Skeletal muscle satellite cell (primary cell): ENCODE measurements around the gene COQ8A.
"Not testable (repeated sequence)": the region's sequence is repeated elsewhere in the genome, so short reads cannot be mapped to it uniquely, and the experiment has no call there.

Source experiments
- H3K27me3 ChIP-seq: 2 replicates; pipeline ENCODE4 v1.7.0; 2013; ENCODE audit warnings: low read length; ENCODE audit not compliant: control insufficient read depth, insufficient read depth
- H3K36me3 ChIP-seq: 2 replicates; pipeline ENCODE4 v1.7.0; 2013; ENCODE audit warnings: mild to moderate bottlenecking, control low read depth, low read length; ENCODE audit not compliant: insufficient read depth
- H3K4me1 ChIP-seq: 2 replicates; pipeline ENCODE4 v1.7.0; 2013; ENCODE audit warnings: low read length; ENCODE audit not compliant: control insufficient read depth, insufficient read depth
- H3K4me2 ChIP-seq: 2 replicates; pipeline ENCODE4 v1.7.0; 2013; ENCODE audit warnings: mild to moderate bottlenecking, low read length
- H3K4me3 ChIP-seq: 2 replicates; pipeline ENCODE4 v1.7.0; 2013; ENCODE audit warnings: low read length
- H3K9ac ChIP-seq: 2 replicates; pipeline ENCODE4 v1.7.0; 2013; ENCODE audit warnings: mild to moderate bottlenecking, low read depth, low read length, moderate library complexity
- H3K9me3 ChIP-seq: replicated peaks from 2 replicates; pipeline ENCODE4 v1.7.0; 2013; ENCODE audit warnings: mild to moderate bottlenecking, control low read depth, low read length

Gene COQ8A

DNA sequence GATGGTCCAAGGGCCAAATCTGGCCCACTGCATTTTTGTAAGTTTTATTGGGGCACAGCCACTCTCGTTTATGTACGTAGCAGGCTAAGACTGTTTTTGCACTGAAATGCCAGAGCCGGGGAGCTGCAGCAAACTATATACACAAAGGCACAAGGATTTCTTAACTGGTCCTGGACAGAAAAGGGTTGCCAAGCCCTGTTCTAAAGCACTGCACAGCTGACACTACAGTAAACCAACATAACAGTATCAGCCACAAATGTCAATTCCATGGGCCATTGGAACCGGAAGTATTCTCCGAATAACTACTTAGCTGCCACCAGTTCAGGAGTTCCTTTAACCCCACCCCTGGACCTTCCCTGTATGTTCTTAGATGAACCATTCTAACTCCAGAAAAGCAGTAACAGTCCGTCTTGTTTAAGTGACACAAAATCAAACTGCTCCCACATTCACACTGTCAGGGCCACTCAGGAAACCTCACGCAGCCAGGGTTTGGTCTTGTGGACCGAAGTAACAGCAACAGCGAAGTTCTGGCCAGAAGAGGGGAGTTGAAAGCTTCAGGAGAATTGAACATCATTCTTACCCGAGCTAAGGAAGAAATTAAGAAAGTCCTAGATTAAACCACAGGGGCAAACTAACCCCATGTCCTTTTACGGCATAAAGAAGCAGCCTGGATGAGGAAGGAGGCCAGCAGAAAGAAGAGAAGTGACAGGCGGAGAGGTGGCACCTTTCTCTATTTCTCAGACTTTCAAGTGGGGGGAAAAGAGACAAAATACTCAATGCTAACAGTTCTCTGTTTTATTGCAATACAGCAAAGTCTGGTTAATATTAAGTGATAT lies 49.2 kb downstream of the COQ8A start:
- no peak overlapping the region for H3K4me3 ChIP-seq
- H3K36me3 ChIP-seq: peaks cover 22% of the 10 kb centered on the region
- H3K4me1 ChIP-seq: peaks cover 11% of the 10 kb centered on the region
- H3K4me2 ChIP-seq: no peak overlapping the region
- no peaks in the 10 kb centered on the region for H3K9me3 ChIP-seq
- no peak overlapping the region for H3K9ac ChIP-seq
- H3K27me3 ChIP-seq: no peaks in the 10 kb centered on the region

DNA sequence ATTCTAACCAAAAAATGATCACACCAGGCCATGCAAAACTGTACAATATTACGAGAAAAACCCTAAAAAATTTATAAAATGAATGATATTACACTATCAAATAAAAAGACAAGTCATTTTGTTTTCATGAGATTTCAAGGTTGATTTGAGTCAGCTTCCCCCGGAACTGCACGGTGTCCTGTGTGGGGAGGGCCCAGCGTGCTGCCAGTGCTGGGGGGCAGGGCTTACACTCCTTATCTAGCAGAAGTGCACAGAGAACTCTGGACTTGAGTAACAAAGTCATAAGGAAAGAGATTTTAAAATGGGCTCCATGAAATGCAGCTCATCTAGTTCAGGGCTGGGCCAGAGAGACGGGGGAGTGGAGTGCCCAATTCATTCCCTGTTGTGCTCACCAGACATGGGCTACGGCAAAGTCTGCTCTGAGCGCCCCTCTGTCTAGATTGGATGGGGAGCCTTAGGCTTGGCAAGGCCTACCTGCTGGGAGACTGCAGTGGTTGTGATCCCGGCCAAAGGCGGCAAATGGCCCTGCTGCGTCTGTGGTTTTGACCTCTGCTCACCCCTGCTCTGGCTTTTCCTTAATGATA lies 50.1 kb downstream of the COQ8A start:
- peaks cover 11% of the 10 kb centered on the region for H3K4me1 ChIP-seq
- H3K36me3 ChIP-seq: peaks cover 26% of the 10 kb centered on the region
- H3K27me3 ChIP-seq: no peaks in the 10 kb centered on the region
- no peak overlapping the region for H3K4me3 ChIP-seq
- H3K9ac ChIP-seq: no peak overlapping the region
- peak overlapping the region; percentile 3 for H3K4me2 ChIP-seq
- no peaks in the 10 kb centered on the region for H3K9me3 ChIP-seq

DNA sequence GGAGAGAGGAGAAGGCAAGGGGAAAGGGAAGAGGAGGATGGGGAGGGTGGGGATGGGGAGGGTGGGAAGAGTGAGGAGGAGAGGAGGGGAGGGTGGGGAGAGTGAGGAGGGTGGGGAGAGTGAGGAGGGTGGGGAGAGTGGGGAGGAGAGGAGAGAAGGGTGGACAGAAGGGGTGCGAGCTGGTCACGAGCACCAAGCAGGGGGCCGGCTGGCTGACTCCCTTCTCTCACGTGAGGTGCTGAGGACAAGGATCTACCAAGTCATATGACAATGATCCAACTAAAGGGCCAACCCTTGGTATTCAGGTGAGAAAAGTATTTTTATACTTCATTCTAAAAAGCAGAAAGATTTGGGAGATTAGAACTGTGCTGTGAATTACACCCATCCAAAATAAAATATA lies 51.8 kb downstream of the COQ8A start:
- no peak overlapping the region for H3K4me2 ChIP-seq
- H3K4me3 ChIP-seq: no peak overlapping the region
- H3K9me3 ChIP-seq: no peaks in the 10 kb centered on the region
- H3K4me1 ChIP-seq: peaks cover 11% of the 10 kb centered on the region
- peaks cover 20% of the 10 kb centered on the region for H3K36me3 ChIP-seq
- H3K9ac ChIP-seq: no peak overlapping the region
- no peaks in the 10 kb centered on the region for H3K27me3 ChIP-seq

DNA sequence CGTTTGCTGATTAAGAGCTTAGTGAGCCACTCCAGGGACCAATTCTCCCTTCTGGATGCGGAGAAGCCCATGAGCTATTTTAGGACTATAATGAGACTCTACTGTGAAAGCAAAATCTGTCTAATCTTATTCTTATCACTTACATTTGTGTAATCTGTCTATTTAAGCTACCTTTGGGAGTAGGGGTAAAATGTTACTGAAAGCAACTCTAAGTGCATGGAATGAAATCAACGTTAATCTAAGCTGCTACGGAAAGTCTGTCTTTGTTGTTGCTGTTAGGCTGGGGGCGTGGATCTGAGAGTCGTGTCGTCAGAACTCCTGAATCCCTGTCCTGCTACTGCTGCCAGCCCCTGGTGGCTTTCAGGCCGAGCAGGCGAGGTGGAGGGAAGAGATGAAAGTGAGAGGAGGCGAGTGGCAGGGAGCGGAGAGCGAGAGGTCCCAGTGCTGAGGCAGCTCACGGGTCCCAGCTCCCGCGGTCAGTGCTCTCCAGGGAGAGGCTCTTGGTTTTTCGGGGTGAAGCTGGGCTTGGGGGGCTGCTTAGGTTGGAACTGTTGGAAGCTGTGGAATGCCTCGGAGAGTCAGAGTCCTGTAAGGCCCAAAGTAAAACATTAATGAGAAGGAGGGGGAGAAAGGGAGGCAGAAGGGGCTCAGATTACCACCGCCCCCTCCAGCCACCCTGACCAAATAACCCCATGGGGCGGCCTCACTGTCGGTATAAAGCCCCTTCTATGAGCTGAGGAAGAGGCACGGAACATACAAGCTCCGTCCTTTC lies 53.9 kb downstream of the COQ8A start:
- Histone ChIP-seq H3K27me3 (no peaks in the 10 kb centered on the region), H3K9ac (no peak overlapping the region), H3K36me3 (peaks cover 15% of the 10 kb centered on the region), H3K9me3 (no peaks in the 10 kb centered on the region), H3K4me1 (peaks cover 11% of the 10 kb centered on the region), H3K4me3 (no peak overlapping the region), H3K4me2 (no peak overlapping the region)

DNA sequence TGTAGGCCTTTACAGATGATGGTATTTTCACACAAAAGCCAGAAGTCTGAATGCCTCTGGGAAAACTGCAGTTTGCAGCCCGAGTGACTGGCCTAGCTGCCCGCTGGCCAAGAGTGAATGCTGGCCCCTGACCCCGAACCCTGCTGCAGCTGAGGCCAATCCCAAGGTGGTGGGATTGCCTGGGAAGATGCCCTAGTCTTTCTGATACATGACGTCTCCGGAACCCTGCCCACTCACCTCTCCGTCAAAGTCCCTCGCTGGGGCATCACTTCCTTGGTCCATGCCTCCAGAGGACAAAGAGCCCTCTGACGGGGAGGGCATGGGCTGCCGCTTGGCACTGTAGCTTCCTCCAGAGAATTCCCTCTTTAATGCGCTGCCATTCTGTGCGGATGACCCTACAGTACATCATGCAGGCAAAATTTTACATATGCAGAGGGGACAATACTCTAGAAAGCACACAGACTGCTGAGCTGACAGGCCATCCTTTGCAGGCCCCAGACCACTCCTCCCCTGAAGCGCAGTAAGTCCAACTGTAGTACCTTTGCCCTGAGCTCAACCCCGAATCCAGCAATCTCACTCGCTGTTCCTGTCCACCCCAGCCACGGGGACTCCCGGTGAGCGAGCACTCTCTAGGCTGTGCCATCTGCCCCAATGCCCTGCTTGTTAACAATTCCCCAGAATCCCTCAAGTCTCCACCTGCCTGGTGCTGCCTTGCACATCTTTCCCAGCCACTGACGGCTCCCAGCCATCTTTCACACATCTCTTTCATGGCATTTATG lies 54.7 kb downstream of the COQ8A start:
- no peaks in the 10 kb centered on the region for H3K9me3 ChIP-seq
- H3K4me1 ChIP-seq: peaks cover 10% of the 10 kb centered on the region
- peaks cover 15% of the 10 kb centered on the region for H3K36me3 ChIP-seq
- H3K9ac ChIP-seq: no peak overlapping the region
- no peak overlapping the region for H3K4me3 ChIP-seq
- H3K4me2 ChIP-seq: no peak overlapping the region
- no peaks in the 10 kb centered on the region for H3K27me3 ChIP-seq

DNA sequence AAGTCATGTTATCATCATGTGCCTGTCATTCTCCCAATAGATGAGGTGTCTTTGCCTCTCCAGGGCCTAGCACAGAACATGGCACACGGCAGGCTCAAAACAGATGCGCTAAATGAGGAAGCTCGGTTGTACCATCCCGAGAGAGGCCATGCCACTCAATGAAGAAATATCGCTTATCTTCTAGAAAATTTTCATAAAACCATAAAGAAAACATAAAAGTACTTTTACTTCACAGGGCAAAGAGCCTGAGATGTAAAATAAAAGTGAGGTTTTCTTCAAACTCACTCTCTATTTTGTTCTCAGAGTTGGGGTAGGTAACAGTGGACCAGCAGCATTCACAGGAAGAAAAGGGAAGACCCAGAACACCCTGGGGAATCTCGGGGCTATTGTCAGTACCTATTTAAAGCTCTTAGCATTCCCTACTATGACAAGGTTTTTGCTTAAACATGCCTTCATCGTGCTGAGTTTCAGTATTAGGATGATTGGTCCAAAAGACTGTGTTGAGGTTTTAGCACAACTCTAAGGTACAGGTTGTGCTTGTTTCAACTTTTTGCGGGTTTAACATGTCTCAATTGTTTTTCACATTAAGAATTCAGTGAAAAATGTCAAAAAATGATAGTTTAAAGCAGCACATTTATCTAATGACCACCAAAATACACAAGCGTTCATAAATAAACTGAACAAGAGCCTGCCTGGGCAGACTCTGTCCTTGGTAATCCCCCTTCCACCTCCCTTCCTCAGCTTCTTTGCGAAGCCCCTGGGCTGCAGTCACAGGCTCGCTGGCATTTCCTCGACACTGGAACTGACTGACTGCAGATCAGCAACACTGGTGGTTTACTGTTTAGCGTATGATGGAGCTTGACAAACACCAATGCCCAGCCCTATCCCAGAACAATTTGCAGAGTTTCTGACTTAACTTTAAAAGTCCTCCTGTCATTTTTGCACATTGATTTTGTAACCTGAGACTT lies 55.6 kb downstream of the COQ8A start:
- Histone ChIP-seq H3K4me1 (peaks cover under 1% of the 10 kb centered on the region), H3K4me3 (no peak overlapping the region), H3K4me2 (no peak overlapping the region), H3K9me3 (no peaks in the 10 kb centered on the region), H3K27me3 (no peaks in the 10 kb centered on the region), H3K36me3 (peaks cover 16% of the 10 kb centered on the region), H3K9ac (no peak overlapping the region)

DNA sequence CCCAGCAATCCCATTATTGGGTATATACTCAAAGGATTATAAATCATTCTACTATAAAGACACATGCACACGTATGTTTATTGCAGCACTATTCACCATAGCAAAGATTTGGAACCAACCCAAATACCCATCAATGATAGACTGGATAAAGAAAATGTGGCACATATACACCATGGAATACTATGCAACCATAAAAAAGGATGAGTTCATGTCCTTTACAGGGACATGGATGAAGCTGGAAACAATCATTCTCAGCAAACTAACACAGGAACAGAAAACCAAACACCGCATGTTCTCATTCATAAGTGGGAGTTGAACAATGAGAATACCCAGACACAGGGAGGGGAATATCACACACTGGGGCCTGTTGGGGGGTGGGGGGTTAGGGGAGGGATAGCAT lies 59.5 kb downstream of the COQ8A start:
- not testable (repeated sequence) for H3K4me3 ChIP-seq, H3K9me3 ChIP-seq, H3K4me1 ChIP-seq, H3K27me3 ChIP-seq, H3K4me2 ChIP-seq, H3K9ac ChIP-seq
- peaks cover 33% of the 10 kb centered on the region for H3K36me3 ChIP-seq

DNA sequence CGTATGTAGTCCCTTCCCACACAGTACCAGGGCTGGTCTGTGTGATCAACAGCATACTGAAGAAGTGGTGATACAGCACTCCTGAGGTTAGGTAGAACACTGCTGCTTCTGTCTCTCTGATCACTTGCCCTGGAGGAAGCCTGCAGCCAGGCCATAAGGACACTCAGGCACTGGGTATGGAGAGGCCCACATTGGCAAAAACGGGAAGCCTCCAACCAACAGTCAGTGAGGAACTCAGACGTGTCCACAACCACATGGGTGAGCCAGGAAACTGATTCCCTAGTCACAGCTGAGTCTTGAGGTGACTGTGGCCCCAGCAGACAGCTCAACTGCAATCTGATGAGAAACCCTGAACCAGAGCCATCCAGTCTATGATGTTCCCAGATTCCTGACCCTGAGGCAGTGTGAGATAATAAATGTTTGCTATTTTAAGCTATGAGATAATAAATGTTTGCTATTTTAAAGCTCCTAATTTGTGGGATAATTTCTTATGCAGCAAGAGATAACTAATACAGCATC lies 62.5 kb downstream of the COQ8A start:
- no peak overlapping the region for H3K4me3 ChIP-seq

DNA sequence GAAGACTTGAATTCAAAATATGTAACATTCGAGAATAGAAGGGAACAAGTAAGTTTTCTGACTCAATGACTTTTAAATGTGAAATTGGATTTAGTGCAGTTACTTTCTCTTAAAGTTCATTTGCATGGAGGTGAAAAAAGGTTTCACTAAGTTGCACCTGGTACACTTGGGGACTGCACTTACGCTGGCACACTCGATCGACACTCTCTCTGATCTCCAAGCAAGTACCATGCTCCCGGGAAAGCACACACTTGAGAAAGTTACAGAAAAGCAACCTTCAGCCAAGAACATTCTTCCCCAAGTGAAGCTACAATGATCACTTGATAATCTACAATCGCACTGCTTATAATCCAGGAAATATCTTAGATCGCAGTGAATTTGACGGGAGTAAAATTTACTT lies 63.1 kb downstream of the COQ8A start:
- no peak overlapping the region for H3K4me2 ChIP-seq
- H3K36me3 ChIP-seq: peaks cover 39% of the 10 kb centered on the region
- no peak overlapping the region for H3K9ac ChIP-seq
- no peaks in the 10 kb centered on the region for H3K4me1 ChIP-seq
- H3K27me3 ChIP-seq: no peaks in the 10 kb centered on the region
- H3K9me3 ChIP-seq: no peaks in the 10 kb centered on the region
- H3K4me3 ChIP-seq: no peak overlapping the region

More for the DNA sequence above, 62.5 kb downstream of the COQ8A start:
- Histone ChIP-seq H3K9ac (no peak overlapping the region), H3K27me3 (no peaks in the 10 kb centered on the region), H3K4me1 (no peaks in the 10 kb centered on the region), H3K9me3 (no peaks in the 10 kb centered on the region), H3K36me3 (peaks cover 39% of the 10 kb centered on the region), H3K4me2 (no peak overlapping the region)

DNA sequence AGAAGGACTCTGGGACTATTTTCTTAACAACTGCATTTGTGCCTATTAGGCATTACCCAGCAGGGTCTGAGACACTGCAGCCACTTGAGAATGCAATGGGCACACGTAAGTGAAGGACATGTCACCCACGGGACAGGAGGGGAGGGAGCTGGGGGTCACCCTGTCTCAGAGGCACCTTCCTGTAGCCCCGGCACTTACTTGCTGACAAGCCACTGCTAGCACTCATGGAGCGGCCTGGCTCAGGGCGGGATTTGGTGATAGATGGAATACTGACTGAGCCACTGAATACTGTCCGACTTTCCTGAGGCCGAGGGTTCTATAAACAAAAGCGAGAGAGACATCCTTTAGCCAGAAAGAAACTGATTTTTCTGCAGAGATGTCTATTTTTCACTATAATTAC lies 64.7 kb downstream of the COQ8A start:
- H3K9me3 ChIP-seq: no peaks in the 10 kb centered on the region
- peaks cover 39% of the 10 kb centered on the region for H3K36me3 ChIP-seq
- H3K4me2 ChIP-seq: no peak overlapping the region
- H3K4me3 ChIP-seq: no peak overlapping the region
- H3K9ac ChIP-seq: no peak overlapping the region
- H3K4me1 ChIP-seq: no peaks in the 10 kb centered on the region
- no peaks in the 10 kb centered on the region for H3K27me3 ChIP-seq
